SW480 (cell line): ENCODE data around the gene ZDHHC11B.

ENCODE experiments used
- DNase-seq: peaks from one replicate; pipeline ENCODE4 v3.0.0-alpha.2; 2016; ENCODE audit warnings: low spot score

The ZDHHC11B gene

GRCh38 chr5:660491-661030, 124.0 kb downstream of the ZDHHC11B start:
- DNase-seq: no peak
